IMR-90 (cell line): ENCODE data around the gene PTPRG.

ENCODE experiments used
- BHLHE40 ChIP-seq: fragments of 150-350 bp; IDR thresholded peaks from 2 replicates; pipeline ENCODE4 v1.6.1; 2016; ENCODE audit warnings: mild to moderate bottlenecking, low read depth, low read length
- CEBPB ChIP-seq: IDR thresholded peaks from 2 replicates; pipeline ENCODE4 v1.6.1; 2012; ENCODE audit warnings: low read depth, low read length, improper control_type of control experiment
- CHD1 ChIP-seq: IDR thresholded peaks from 2 replicates; pipeline ENCODE4 v1.6.1; 2012; ENCODE audit warnings: low read depth, low read length, improper control_type of control experiment
- FOS ChIP-seq: fragments of 150-350 bp; IDR thresholded peaks from 2 replicates; pipeline ENCODE4 v1.6.1; 2016; ENCODE audit warnings: low read depth, low read length
- MAFK ChIP-seq: IDR thresholded peaks from 2 replicates; pipeline ENCODE4 v1.6.1; 2012; ENCODE audit warnings: low read depth, low read length, improper control_type of control experiment
- MXI1 ChIP-seq: IDR thresholded peaks from 2 replicates; pipeline ENCODE4 v1.6.1; 2012; ENCODE audit warnings: low read depth, mild to moderate bottlenecking, low read length, moderate library complexity, borderline replicate concordance
- POLR2A ChIP-seq: IDR thresholded peaks from 2 replicates; pipeline ENCODE4 v1.6.1; 2012; ENCODE audit warnings: mild to moderate bottlenecking, low read depth, low read length
- RAD21 ChIP-seq: IDR thresholded peaks from 2 replicates; pipeline ENCODE4 v1.6.1; 2012; ENCODE audit warnings: low read length, improper control_type of control experiment
- RCOR1 ChIP-seq: IDR thresholded peaks from 2 replicates; pipeline ENCODE4 v1.6.1; 2012; ENCODE audit warnings: mild to moderate bottlenecking, low read length, improper control_type of control experiment; ENCODE audit not compliant: insufficient replicate concordance
- RFX5 ChIP-seq: IDR thresholded peaks from 2 replicates; pipeline ENCODE4 v1.8.0; 2012; ENCODE audit warnings: low read depth, mild to moderate bottlenecking, low read length, moderate library complexity
- SMC3 ChIP-seq: fragments of 150-350 bp; IDR thresholded peaks from 2 replicates; pipeline ENCODE4 v1.6.1; 2016; ENCODE audit warnings: low read depth, mild to moderate bottlenecking, antibody characterized with exemption, low read length, moderate library complexity
- TF ChIP-seq, protein P1 (sequence below): conservative IDR thresholded peaks from 2 replicates; pipeline ENCODE4 v1.5.1; 2012; ENCODE audit warnings: mild to moderate bottlenecking, low read depth, low read length, improper control_type of control experiment
- TF ChIP-seq, protein P2 (sequence below): fragments of 150-350 bp; IDR thresholded peaks from 2 replicates; pipeline ENCODE4 v1.6.1; 2017; ENCODE audit warnings: mild to moderate bottlenecking, antibody characterized with exemption, low read length, low read depth

DNA sequence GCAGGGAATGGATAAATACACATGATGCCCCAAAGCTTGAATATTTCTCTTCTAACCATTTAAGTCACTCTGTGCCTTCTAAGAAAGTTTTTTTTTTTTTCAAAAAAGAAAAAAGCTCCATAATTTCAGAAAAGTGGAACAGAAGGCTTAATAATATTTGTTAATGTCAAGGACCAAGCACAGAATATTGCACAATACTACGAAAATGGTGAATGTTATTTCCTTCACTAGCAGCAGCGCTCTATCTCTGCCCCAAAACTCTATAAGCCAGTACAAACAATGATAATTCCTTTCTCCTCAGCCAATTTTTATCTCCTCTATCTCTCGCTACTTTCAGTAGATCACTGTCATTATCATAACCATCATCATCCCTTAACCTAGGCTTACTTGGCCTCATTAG is 739.2 kb downstream of the PTPRG start:
- no peak for TF ChIP-seq POLR2A
- TF ChIP-seq, protein P1, sequence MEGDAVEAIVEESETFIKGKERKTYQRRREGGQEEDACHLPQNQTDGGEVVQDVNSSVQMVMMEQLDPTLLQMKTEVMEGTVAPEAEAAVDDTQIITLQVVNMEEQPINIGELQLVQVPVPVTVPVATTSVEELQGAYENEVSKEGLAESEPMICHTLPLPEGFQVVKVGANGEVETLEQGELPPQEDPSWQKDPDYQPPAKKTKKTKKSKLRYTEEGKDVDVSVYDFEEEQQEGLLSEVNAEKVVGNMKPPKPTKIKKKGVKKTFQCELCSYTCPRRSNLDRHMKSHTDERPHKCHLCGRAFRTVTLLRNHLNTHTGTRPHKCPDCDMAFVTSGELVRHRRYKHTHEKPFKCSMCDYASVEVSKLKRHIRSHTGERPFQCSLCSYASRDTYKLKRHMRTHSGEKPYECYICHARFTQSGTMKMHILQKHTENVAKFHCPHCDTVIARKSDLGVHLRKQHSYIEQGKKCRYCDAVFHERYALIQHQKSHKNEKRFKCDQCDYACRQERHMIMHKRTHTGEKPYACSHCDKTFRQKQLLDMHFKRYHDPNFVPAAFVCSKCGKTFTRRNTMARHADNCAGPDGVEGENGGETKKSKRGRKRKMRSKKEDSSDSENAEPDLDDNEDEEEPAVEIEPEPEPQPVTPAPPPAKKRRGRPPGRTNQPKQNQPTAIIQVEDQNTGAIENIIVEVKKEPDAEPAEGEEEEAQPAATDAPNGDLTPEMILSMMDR, result no peak
- TF ChIP-seq RAD21, result no peak
- no peak for TF ChIP-seq CHD1
- no peak for TF ChIP-seq FOS
- TF ChIP-seq CEBPB, result peak; percentile 84
- no peak for TF ChIP-seq SMC3
- no peak for TF ChIP-seq MAFK
- no peak for TF ChIP-seq BHLHE40
- no peak for TF ChIP-seq MXI1
- TF ChIP-seq RCOR1, result no peak
- TF ChIP-seq, protein P2, sequence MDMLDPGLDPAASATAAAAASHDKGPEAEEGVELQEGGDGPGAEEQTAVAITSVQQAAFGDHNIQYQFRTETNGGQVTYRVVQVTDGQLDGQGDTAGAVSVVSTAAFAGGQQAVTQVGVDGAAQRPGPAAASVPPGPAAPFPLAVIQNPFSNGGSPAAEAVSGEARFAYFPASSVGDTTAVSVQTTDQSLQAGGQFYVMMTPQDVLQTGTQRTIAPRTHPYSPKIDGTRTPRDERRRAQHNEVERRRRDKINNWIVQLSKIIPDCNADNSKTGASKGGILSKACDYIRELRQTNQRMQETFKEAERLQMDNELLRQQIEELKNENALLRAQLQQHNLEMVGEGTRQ, result no peak
- no peak for TF ChIP-seq RFX5
